Naive thymus-derived CD8-positive, alpha-beta T cell (primary cell): ENCODE data around the gene PIEZO1. TPM values are rescaled to one million over a fixed set of nuclear protein-coding genes. Genes with fewer than 3 reads are reported as not detected.

Experiments used
- ATAC-seq, 2 donors: fragments of 150-1000 bp; cut with Tn5 transposase in 1 of 2; sonication (Bioruptor Pico), chemical (Tn5 transposase) in 1 of 2; 1 replicate in 1 of 2; 2 replicates in 1 of 2; pipeline ENCODE4 v1.10.0; 2021; ENCODE audit warnings: mild to moderate bottlenecking in 2 of 2, moderate library complexity in 2 of 2
- POLR2A ChIA-PET: fragments of 350-600 bp; sonication (Branson Sonifier 250); formaldehyde crosslinking; loops from one replicate; lab custom pipeline; 2021; ENCODE audit warnings: antibody characterized with exemption; lab: Charles Lee
- DNase-seq, 10 donors: peaks; one replicate each; pipeline versions ENCODE4 v3.0.0 to v3.0.0-alpha.2; 2020 to 2022
- H3K27ac Mint-ChIP-seq, 10 donors: one replicate each; pipeline ENCODE4 v1.8.0; 2020 to 2022; ENCODE audit warnings: mild to moderate bottlenecking in 10 of 10, mixed read lengths in 10 of 10, moderate library complexity in 4 of 10, inconsistent platforms in 1 of 10
- H3K27me3 Mint-ChIP-seq, 5 donors: one replicate each; pipeline ENCODE4 v1.8.0; 2021 to 2022; ENCODE audit warnings: mixed read lengths in 5 of 5
- H3K36me3 Mint-ChIP-seq, 3 donors: one replicate each; pipeline ENCODE4 v1.8.0; 2020 to 2022; ENCODE audit warnings: mixed read lengths in 3 of 3, mild to moderate bottlenecking in 2 of 3, inconsistent platforms in 1 of 3
- H3K4me1 Mint-ChIP-seq, 4 donors: one replicate each; pipeline ENCODE4 v1.8.0; 2021 to 2022; ENCODE audit warnings: mixed read lengths in 4 of 4
- H3K4me3 Mint-ChIP-seq, 10 donors: one replicate each; pipeline ENCODE4 v1.8.0; 2020 to 2022; ENCODE audit warnings: mild to moderate bottlenecking in 10 of 10, mixed read lengths in 10 of 10, moderate library complexity in 6 of 10, inconsistent platforms in 1 of 10
- H3K9me3 Mint-ChIP-seq, 9 donors: one replicate each; pipeline ENCODE4 v1.8.0; 2020 to 2022; ENCODE audit warnings: mixed read lengths in 9 of 9, mild to moderate bottlenecking in 3 of 9, inconsistent platforms in 1 of 9, moderate library complexity in 1 of 9
- polyA plus RNA-seq, 3 donors: library from polyadenylated mRNA; unstranded; fragments of 300-500 nt; fragmentation: Illumina TruSeq; gene quantifications; one replicate each; pipeline ENCODE4 v1.2.3, GENCODE V29; 2021
- total RNA-seq, 8 experiments: library from RNA in 2 of 8; stranded (reverse) in 2 of 8; gene quantifications; one replicate each; pipeline ENCODE4 v1.2.3 and lab custom pipeline; 2021 to 2026

The PIEZO1 gene
- total and polyA plus RNA-seq, 5 experiments from 2014 or later: 2.4 to 94.5 (median 8.4) TPM

DNA sequence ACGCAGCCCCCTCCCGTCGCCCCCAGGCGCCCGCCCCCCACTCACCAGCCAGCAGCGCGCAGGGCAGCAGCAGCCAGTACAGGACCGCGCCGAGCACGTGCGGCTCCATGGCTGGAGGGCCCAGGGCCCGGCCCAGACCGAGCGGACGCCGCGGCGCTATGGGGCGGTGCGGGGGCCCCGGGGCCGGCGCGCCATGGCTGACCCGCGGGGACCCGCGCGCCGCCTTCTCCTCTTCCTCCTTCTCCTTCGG lies 239 bp downstream of the PIEZO1 start:
- Mint-ChIP-seq H3K27ac (no peak overlapping the region), H3K9me3 (no peaks in the 10 kb centered on the region), H3K4me1 (peaks cover 20 to 52% (median 47%) of the 10 kb centered on the region in 4 donors), H3K27me3 (no peaks in the 10 kb centered on the region), H3K36me3 (no peaks in the 10 kb centered on the region), H3K4me3 (peak overlapping the region in 1 of 10 donors; percentile 63)
- no peak for DNase-seq
- peak; percentile 13 to 37 for ATAC-seq
- POLR2A ChIA-PET: interaction anchor here (0.6 to 7.4 kb wide), 11 partner anchors 9 to 73 kb away, joined by 3 to 81 read pairs (median 11); partner anchors contain the start of genes APRT, CDT1, GALNS and TRAPPC2L

DNA sequence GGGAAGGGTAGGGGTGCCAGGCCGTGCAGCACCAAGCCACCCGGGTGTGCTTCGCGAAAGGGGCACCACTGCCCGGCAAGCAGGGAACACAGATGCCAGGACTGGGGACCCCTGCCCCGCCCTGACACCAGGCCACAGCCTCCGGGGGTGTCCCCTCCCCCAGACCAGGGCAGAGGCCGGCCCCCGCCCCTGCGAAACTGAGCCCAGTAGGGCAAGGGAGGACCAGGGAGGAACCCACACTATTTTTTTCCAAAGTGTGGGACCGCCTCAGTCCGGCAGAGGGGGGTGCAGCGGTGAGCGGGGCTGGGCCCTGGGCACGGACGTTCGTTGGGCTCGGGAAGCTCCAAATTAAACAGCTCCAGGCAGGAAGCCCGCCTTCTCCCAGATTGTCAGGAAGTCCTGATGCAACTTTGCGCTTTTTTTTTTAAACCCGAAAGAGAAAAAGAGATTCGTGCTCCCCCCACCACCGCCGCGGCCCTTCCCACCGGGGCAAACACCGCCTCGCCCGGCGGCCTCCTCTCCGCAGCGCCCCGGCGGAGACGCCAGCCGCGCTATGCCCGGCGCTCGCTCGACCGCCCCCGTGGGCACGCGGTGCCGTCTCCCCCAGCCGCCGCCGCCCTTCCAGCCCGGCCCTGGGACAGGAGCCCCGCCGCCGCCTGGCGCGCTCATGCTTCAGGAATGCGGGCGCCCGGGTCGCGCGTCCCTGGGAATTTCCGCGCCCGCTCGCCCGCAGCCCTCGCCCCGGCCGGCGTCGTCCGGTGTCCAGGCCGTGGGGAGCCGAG lies 755 bp downstream of the PIEZO1 start:
- peak overlapping the region; percentile 52 to 89 (median 75) for H3K4me3 Mint-ChIP-seq
- no peaks in the 10 kb centered on the region for H3K27me3 Mint-ChIP-seq
- no peaks in the 10 kb centered on the region for H3K36me3 Mint-ChIP-seq
- POLR2A ChIA-PET: interaction anchor here (1.0 to 7.4 kb wide), 8 partner anchors 10 to 73 kb away, joined by 3 to 81 read pairs (median 10); partner anchors contain the start of genes CDT1, GALNS and TRAPPC2L
- H3K9me3 Mint-ChIP-seq: no peaks in the 10 kb centered on the region
- ATAC-seq (peak; percentile 24 to 38), DNase-seq (peak in 4 of 10 donors; percentile 38 to 47 (median 40))
- peak overlapping the region in 6 of 10 donors; percentile 53 to 94 (median 86) for H3K27ac Mint-ChIP-seq
- peaks cover 19 to 52% (median 47%) of the 10 kb centered on the region in 4 donors for H3K4me1 Mint-ChIP-seq

DNA sequence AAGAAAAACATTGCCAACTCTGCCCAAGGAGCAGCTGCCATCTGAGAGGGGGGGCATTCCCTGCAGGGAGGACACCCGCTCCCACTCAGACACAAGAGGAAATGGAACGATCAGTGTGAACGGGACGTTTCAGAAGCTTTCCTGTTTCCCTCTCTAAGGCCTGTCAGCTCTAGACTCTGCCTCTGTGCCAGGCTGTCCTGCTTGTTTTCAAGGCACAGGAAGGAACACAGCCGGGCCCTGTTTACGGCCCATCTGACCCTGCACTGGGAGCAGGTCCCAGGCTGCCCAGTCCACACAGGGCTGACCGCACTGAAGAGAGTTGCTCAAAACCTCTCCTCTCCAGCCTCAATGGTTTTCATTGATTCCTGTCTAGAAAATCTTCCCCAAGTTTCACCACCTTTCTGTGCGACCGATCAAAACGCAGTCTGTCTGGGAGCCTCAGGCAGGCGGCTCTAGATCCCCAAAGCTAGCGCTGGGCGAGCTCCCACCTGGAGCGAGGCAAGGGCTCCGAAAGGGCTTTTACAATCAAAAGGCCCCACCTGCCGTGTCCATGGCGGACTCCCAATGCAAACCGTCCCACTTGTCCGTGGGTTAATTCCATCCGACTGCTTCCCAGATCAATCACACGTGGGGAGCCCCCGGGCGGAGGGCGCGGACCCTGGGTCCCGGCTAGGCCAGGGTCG lies 1.5 kb downstream of the PIEZO1 start:
- ATAC-seq: no peak
- Mint-ChIP-seq H3K4me1 (peaks cover 19 to 53% (median 49%) of the 10 kb centered on the region in 4 donors), H3K9me3 (no peaks in the 10 kb centered on the region), H3K36me3 (no peaks in the 10 kb centered on the region), H3K4me3 (peak overlapping the region; percentile 52 to 85 (median 74)), H3K27ac (peak overlapping the region; percentile 53 to 94 (median 88)), H3K27me3 (no peaks in the 10 kb centered on the region)
- DNase-seq: no peak
- POLR2A ChIA-PET: interaction anchor here (0.9 to 7.4 kb wide), 10 partner anchors 15 to 92 kb away, joined by 3 to 81 read pairs (median 8); partner anchors contain the start of genes CDT1, GALNS and TRAPPC2L

DNA sequence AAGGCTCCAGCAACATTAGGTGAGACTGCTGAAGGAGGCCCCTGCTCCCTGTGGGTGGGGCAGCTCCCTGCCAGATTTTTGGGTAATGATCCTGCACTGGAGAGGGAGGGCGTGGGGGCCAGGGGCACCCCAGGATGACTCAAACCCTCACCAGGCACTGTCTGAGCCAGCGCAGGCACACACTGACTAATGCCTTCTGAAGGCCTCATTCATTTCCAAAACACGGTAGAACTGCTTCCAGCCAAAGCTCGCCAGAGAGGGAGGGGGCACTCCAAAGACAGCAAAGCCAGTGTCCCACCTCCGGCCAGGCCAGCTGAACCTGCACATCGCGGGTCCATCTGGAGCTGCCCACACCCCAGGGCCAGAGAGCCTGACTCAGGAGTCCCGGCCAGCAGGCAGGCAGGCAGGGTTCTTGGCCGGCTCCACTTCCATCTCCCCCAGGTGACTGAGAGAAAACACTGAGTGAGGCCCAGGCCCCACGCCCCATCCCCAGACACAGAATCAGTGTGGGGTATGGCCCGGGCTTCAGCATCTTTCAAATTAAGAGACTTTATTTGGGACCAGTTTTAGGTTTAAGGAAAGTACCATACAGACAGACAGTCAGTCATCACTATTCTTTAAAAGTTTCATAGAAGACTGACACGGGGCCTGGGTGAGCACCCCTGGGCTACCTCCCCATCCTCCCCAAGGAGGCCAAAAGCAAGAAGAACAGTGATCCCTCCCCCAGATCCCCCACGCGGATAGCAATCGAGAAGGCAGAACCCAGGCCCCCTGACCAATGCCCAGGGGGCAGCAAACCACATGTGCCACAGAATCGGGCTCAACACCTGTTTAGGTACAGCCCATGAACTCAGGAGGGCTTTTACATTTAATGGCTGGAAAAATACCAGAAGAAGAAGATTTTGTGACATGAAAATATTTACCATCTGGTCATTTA lies 2.3 kb downstream of the PIEZO1 start:
- H3K9me3 Mint-ChIP-seq: no peaks in the 10 kb centered on the region
- H3K4me3 Mint-ChIP-seq: peak overlapping the region; percentile 52 to 85 (median 74)
- H3K27ac Mint-ChIP-seq: peak overlapping the region; percentile 53 to 94 (median 88)
- no peaks in the 10 kb centered on the region for H3K36me3 Mint-ChIP-seq
- ATAC-seq (no peak), DNase-seq (no peak)
- peaks cover 21 to 61% (median 56%) of the 10 kb centered on the region in 4 donors for H3K4me1 Mint-ChIP-seq
- H3K27me3 Mint-ChIP-seq: no peaks in the 10 kb centered on the region
- POLR2A ChIA-PET: interaction anchor here (0.9 to 7.4 kb wide), 11 partner anchors 14 to 120 kb away, joined by 3 to 81 read pairs (median 4); partner anchors contain the start of genes APRT, CDT1 and MVD

DNA sequence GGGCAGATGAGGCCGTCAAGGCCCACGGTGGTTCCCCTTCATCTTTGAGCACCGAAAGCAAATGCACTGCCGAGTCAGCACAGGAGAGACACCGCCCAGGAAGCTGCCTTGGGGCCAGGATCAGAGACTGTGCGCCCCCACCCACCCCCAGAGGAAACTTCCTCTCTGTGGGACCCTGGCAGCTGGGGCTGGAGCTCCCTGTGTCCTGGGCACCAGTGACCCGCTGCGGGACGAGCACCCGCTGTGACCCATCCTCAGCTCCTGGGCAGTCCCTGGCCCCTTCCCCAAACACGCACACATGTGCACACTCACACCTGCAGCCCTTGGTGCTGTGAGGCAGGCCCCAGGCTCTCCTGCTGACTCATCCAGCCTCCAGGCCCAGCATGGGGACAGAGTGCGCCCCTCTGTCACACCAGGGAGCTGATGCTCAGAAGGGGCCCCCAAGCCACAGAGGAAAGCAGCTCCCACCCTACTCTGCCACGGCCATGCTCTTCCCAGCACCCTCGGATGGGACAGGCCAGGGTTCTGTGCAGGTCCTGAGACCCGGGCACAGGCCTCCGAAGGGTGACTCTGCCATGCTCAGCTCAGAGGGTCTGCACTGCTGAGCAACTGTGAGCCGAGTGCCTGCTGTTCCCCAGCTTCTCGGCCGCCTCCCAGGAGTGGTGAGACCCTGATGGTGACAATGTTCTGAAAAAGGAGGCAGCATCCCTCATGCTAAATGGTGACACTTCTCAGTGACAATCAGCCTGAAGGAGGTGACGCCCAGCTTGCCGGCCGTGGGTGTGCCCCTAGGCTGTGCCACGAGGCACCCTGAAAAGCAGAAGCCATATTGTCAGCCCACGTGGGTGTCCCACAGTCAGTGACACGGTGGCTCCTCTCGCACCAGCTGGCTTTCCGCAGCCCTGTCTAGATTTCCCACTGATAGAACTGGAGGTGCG lies 3.6 kb downstream of the PIEZO1 start:
- no peaks in the 10 kb centered on the region for H3K9me3 Mint-ChIP-seq
- no peaks in the 10 kb centered on the region for H3K36me3 Mint-ChIP-seq
- DNase-seq: peak in 8 of 10 donors; percentile 33 to 79 (median 51)
- H3K27ac Mint-ChIP-seq: peak overlapping the region; percentile 52 to 94 (median 88)
- H3K27me3 Mint-ChIP-seq: no peaks in the 10 kb centered on the region
- H3K4me3 Mint-ChIP-seq: peak overlapping the region; percentile 52 to 85 (median 73)
- H3K4me1 Mint-ChIP-seq: peaks cover 21 to 64% (median 59%) of the 10 kb centered on the region in 4 donors
- ATAC-seq: peak; percentile 49 to 68
- POLR2A ChIA-PET: interaction anchor here (0.8 to 7.4 kb wide), 18 partner anchors 13 to 211 kb away, joined by 3 to 81 read pairs (median 4); partner anchors contain the start of genes APRT, CDT1, GALNS and MVD

DNA sequence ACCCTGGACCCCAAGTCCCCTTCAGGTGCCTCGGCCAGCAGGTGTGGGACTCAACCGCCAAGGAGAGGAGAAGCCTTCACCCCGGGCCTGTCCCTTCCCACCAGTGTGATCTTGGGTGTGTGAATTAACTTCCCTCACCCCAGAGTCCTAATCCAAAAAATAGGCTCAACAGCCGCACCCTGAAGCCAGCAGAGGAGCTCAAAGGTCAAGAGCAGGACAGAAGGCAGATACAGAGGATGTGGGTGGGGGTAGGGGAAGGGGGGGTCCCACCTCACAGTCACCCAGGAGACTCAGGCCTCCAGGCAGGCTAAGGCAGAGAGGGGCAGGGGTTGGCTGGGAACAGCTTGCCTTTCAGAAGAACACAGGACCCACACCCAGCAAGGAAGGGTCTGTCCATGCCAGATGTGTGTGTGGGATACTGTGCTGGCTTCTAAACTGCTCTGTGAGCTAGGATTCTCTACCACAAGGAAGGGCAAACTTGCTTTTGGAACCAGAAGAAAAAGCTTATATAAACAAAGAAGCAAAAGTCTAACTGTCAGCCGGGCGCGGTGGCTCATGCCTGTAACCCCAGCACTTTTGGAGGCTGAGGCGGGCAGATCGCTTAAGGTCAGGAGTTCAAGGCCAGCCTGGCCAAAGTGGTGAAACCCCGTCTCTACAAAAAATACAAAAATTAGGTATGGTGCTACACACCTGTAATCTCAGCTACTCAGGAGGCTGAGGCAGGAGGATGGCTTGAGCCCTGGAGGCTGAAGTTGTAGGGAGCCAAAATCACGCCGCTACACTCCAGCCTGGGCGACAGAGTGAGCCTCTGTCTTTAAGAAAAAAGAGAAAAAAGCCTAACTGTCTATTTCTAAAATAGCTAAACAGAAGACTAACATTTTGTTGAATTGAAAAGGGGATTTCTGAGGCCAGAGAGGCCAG lies 4.6 kb downstream of the PIEZO1 start:
- Mint-ChIP-seq H3K36me3 (no peaks in the 10 kb centered on the region), H3K9me3 (no peaks in the 10 kb centered on the region), H3K27ac (peak overlapping the region; percentile 73 to 94 (median 88)), H3K4me1 (peaks cover 21 to 60% (median 58%) of the 10 kb centered on the region in 4 donors), H3K27me3 (no peaks in the 10 kb centered on the region), H3K4me3 (peak overlapping the region; percentile 52 to 85 (median 70))
- ATAC-seq: peak in 1 of 2 donors; percentile 1
- DNase-seq: no peak
- POLR2A ChIA-PET: interaction anchor here (0.6 to 7.4 kb wide), 17 partner anchors 12 to 210 kb away, joined by 3 to 81 read pairs (median 5); partner anchors contain the start of genes APRT, CDT1, GALNS and TRAPPC2L

DNA sequence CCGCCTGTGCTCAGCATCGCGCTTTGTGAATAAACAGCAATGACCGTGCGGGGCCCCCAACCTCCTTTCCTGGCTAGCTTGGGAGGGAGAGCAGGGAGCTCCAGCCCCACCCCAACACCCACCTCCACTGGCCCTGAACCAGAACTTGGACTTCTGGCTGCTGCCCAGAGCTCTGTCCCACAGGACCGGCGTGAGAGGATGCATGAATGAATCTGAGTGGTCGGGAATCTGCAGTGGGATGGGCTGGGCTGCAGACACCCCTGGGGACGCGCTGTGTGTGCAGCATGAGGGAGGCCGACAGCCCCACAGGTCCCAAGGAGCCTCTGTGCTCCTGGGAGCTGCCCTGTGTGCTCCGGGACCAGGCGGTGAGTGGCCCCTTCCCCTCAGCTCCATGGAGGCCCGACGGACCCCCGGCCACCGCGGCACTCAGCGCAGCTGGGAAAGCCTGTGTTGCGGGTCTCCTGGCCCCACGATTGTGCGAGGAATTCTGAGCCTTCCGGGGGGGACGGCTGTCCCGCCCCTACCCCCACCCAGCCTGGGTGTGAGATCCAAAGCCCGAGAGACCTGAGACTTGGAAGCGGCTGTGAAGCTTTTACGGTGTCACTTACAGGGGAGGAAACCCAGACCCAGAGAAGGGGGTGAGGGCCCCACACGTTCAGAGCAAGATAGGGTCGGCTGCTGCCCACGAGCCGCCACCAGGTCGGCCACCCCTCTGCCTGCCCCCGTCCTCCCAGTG lies 5.4 kb downstream of the PIEZO1 start:
- DNase-seq: no peak
- Mint-ChIP-seq H3K27me3 (no peaks in the 10 kb centered on the region), H3K27ac (peak overlapping the region in 7 of 10 donors; percentile 52 to 92 (median 85)), H3K4me3 (peak overlapping the region in 4 of 10 donors; percentile 52 to 69 (median 59)), H3K9me3 (no peaks in the 10 kb centered on the region), H3K4me1 (peaks cover 21 to 60% (median 58%) of the 10 kb centered on the region in 4 donors), H3K36me3 (no peaks in the 10 kb centered on the region)
- ATAC-seq: no peak
- POLR2A ChIA-PET: interaction anchor here (0.6 to 7.4 kb wide), 10 partner anchors 11 to 79 kb away, joined by 3 to 81 read pairs (median 8); partner anchors contain the start of genes APRT and CDT1

DNA sequence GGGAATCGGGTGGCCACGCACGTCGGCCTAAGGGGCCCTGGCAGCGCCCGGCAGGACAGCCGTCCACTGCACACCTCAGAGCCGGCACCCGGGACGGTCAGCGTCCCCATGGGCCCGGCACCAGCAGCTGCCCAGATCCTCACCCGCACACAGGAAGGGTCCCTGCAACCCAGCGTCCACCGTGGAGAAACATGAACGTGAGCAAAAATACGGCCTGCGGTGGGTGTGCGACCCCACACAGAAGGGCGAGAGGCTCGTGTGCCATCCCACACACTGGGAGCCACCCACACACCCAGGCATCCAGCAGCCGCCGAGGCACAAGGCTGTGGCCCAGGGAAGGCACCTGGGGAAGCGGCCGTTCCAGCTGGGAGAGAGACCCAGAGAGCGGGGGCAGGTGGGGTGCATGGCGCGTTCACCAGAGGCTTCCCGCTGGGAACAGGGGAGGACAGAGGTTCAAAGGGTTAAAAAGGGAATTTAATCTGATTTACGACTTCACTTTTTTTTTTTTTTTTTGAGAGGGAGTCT lies 6.4 kb downstream of the PIEZO1 start:
- Mint-ChIP-seq H3K4me3 (no peak overlapping the region), H3K9me3 (no peaks in the 10 kb centered on the region), H3K27ac (peak overlapping the region in 3 of 10 donors; percentile 38 to 72 (median 40)), H3K36me3 (no peaks in the 10 kb centered on the region), H3K4me1 (peaks cover 19 to 58% (median 54%) of the 10 kb centered on the region in 4 donors), H3K27me3 (no peaks in the 10 kb centered on the region)
- no peak for DNase-seq
- no peak for ATAC-seq
- POLR2A ChIA-PET: interaction anchor here (0.7 to 7.4 kb wide), 4 partner anchors 10 to 78 kb away, joined by 3 to 51 read pairs (median 12); partner anchors contain the start of gene APRT

DNA sequence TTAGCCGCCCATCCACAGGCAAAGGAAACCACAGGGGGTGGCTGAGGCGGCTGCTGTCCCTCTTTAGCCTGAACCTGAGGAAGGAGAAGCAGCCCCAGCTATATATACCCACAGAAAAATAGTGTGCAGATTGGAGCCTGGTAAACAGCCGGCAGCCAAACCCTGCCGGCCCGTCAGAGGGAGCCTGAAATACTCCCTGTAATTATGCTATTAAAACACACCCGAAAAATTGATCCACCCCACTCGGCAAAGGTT lies 6.8 kb downstream of the PIEZO1 start:
- no peak for ATAC-seq
- Mint-ChIP-seq H3K9me3 (no peaks in the 10 kb centered on the region), H3K36me3 (no peaks in the 10 kb centered on the region), H3K27ac (peak overlapping the region in 2 of 10 donors; percentile 38 to 60), H3K27me3 (no peaks in the 10 kb centered on the region), H3K4me3 (peak overlapping the region in 1 of 10 donors; percentile 11), H3K4me1 (peaks cover 18 to 54% (median 50%) of the 10 kb centered on the region in 4 donors)
- POLR2A ChIA-PET: interaction anchor here (1.7 to 3.6 kb wide), 2 partner anchors 33 to 77 kb away, joined by 4 to 20 read pairs; partner anchors contain the start of gene APRT
- DNase-seq: no peak
